H9 (cell line): ENCODE data around the gene SLAMF6. TPM values are rescaled to one million over a fixed set of nuclear protein-coding genes. Genes with fewer than 3 reads are reported as not detected.

ENCODE experiments used
- DNase-seq: peaks from one replicate; pipeline ENCODE4 v3.0.0-alpha.2; 2017
- H2AFZ ChIP-seq: one replicate; pipeline ENCODE4 v1.6.1; 2013; ENCODE audit warnings: mild to moderate bottlenecking, low read length, control low read depth, moderate library complexity
- H2AK5ac ChIP-seq: 2 replicates; pipeline ENCODE4 v1.6.1; 2013; ENCODE audit warnings: low read length, control low read depth, mixed read lengths; ENCODE audit not compliant: insufficient read length
- H2BK120ac ChIP-seq: one replicate; pipeline ENCODE4 v1.6.1; 2013; ENCODE audit warnings: low read depth, mild to moderate bottlenecking, low read length, control low read depth, inconsistent platforms; ENCODE audit not compliant: poor library complexity, severe bottlenecking
- H2BK12ac ChIP-seq: 2 replicates; pipeline ENCODE4 v1.6.1; 2013; ENCODE audit warnings: low read length, control low read depth, mixed read lengths, low read depth; ENCODE audit not compliant: insufficient read length
- H2BK15ac ChIP-seq: 2 replicates; pipeline ENCODE4 v1.6.1; 2013; ENCODE audit warnings: low read depth, low read length, control low read depth
- H2BK20ac ChIP-seq: one replicate; pipeline ENCODE4 v1.6.1; 2013; ENCODE audit warnings: low read depth, mild to moderate bottlenecking, low read length, control low read depth, inconsistent platforms; ENCODE audit not compliant: poor library complexity, severe bottlenecking
- H2BK5ac ChIP-seq: 2 replicates; pipeline ENCODE4 v1.6.1; 2013; ENCODE audit warnings: low read length, control low read depth, mixed read lengths; ENCODE audit not compliant: insufficient read length
- H3K14ac ChIP-seq: 2 replicates; pipeline ENCODE4 v1.6.1; 2013; ENCODE audit warnings: low read length, control low read depth; ENCODE audit not compliant: insufficient read depth
- H3K18ac ChIP-seq: 2 replicates; pipeline ENCODE4 v1.6.1; 2013; ENCODE audit warnings: low read depth, mild to moderate bottlenecking, mixed read lengths, low read length, control low read depth; ENCODE audit not compliant: insufficient read length
- H3K23ac ChIP-seq: 2 replicates; pipeline ENCODE4 v1.6.1; 2013; ENCODE audit warnings: low read length, control low read depth, mixed read lengths, low read depth; ENCODE audit not compliant: insufficient read length
- H3K23me2 ChIP-seq: 2 replicates; pipeline ENCODE4 v1.6.1; 2013; ENCODE audit warnings: low read depth, mild to moderate bottlenecking, mixed read lengths, low read length, control low read depth; ENCODE audit not compliant: insufficient read length, poor library complexity, severe bottlenecking
- H3K27ac ChIP-seq: 2 replicates; pipeline ENCODE4 v1.5.1; 2013; ENCODE audit warnings: low read length, control low read depth, mixed read lengths, low read depth; ENCODE audit not compliant: insufficient read length
- H3K27me3 ChIP-seq: 2 replicates; pipeline ENCODE4 v1.6.1; 2013; ENCODE audit warnings: low read length, control low read depth, inconsistent platforms; ENCODE audit not compliant: insufficient read depth
- H3K4ac ChIP-seq: 2 replicates; pipeline ENCODE4 v1.6.1; 2013; ENCODE audit warnings: low read depth, mild to moderate bottlenecking, control low read depth, inconsistent platforms, low read length, moderate library complexity
- H3K4me1 ChIP-seq: 2 replicates; pipeline ENCODE4 v1.6.1; 2013; ENCODE audit warnings: low read length, control low read depth, inconsistent platforms; ENCODE audit not compliant: insufficient read depth
- H3K4me2 ChIP-seq: 2 replicates; pipeline ENCODE4 v1.6.1; 2013; ENCODE audit warnings: low read length, control low read depth, mixed read lengths; ENCODE audit not compliant: insufficient read length, insufficient read depth
- H3K56ac ChIP-seq: 2 replicates; pipeline ENCODE4 v1.6.1; 2013; ENCODE audit warnings: low read depth, mild to moderate bottlenecking, mixed read lengths, low read length, control low read depth; ENCODE audit not compliant: insufficient read length
- H3K79me1 ChIP-seq: 2 replicates; pipeline ENCODE4 v1.6.1; 2013; ENCODE audit warnings: low read depth, mild to moderate bottlenecking, moderate library complexity, low read length, control low read depth, inconsistent platforms; ENCODE audit not compliant: insufficient read depth, poor library complexity, severe bottlenecking
- H3K79me2 ChIP-seq: 2 replicates; pipeline ENCODE4 v1.6.1; 2013; ENCODE audit warnings: low read length, control low read depth, inconsistent platforms; ENCODE audit not compliant: insufficient read depth
- H3K9ac ChIP-seq: 2 replicates; pipeline ENCODE4 v1.6.1; 2013; ENCODE audit warnings: low read length, control low read depth, mixed read lengths; ENCODE audit not compliant: insufficient read length; ENCODE audit errors: extremely low read depth
- H3K9me3 ChIP-seq: one replicate; pipeline ENCODE4 v1.6.1; 2013; ENCODE audit warnings: low read depth, low read length, inconsistent platforms; ENCODE audit not compliant: control insufficient read depth
- H3T11ph ChIP-seq: one replicate; pipeline ENCODE4 v1.6.1; 2013; ENCODE audit warnings: mild to moderate bottlenecking, low read length, control low read depth, inconsistent platforms
- H4K20me1 ChIP-seq: one replicate; pipeline ENCODE4 v1.6.1; 2013; ENCODE audit not compliant: control insufficient read depth, insufficient read length, insufficient read depth
- H4K5ac ChIP-seq: 2 replicates; pipeline ENCODE4 v1.6.1; 2013; ENCODE audit warnings: low read depth, mild to moderate bottlenecking, mixed read lengths, low read length, control low read depth; ENCODE audit not compliant: insufficient read length
- H4K8ac ChIP-seq: replicated peaks from 2 replicates; pipeline ENCODE4 v1.6.1; 2013; ENCODE audit warnings: low read length, control low read depth, mixed read lengths, low read depth; ENCODE audit not compliant: insufficient read length
- H4K91ac ChIP-seq: 2 replicates; pipeline ENCODE4 v1.6.1; 2013; ENCODE audit warnings: low read depth, mild to moderate bottlenecking, moderate library complexity, mixed read lengths, low read length, control low read depth; ENCODE audit not compliant: insufficient read length
- H3K27ac Mint-ChIP-seq, 3 experiments: 2 replicates in 2 of 3; 3 replicates in 1 of 3; pipeline ENCODE4 v1.8.0; 2020 to 2021; ENCODE audit warnings: mixed read lengths in 3 of 3, mild to moderate bottlenecking in 1 of 3, moderate library complexity in 1 of 3
- H3K27me3 Mint-ChIP-seq: 2 replicates; pipeline ENCODE4 v1.8.0; 2021; ENCODE audit warnings: low read depth, mild to moderate bottlenecking, moderate library complexity, mixed read lengths
- H3K36me3 Mint-ChIP-seq, 3 experiments: 2 replicates in 2 of 3; 3 replicates in 1 of 3; pipeline ENCODE4 v1.8.0; 2020 to 2021; ENCODE audit warnings: low read depth in 3 of 3, mixed read lengths in 3 of 3; ENCODE audit not compliant: insufficient read depth in 1 of 3
- H3K4me1 Mint-ChIP-seq, 2 experiments: 2 replicates each; pipeline ENCODE4 v1.8.0; 2020; ENCODE audit warnings: mixed read lengths in 2 of 2
- H3K4me3 Mint-ChIP-seq, 2 experiments: 2 replicates in 1 of 2; 3 replicates in 1 of 2; pipeline ENCODE4 v1.8.0; 2020 to 2021; ENCODE audit warnings: mild to moderate bottlenecking in 2 of 2, mixed read lengths in 2 of 2, moderate library complexity in 1 of 2
- H3K9me3 Mint-ChIP-seq, 2 experiments: 2 replicates in 1 of 2; 3 replicates in 1 of 2; pipeline ENCODE4 v1.8.0; 2020; ENCODE audit warnings: mild to moderate bottlenecking in 2 of 2, mixed read lengths in 2 of 2, moderate library complexity in 1 of 2
- WGBS: extraction: QIAGEN DNeasy Blood & Tissue Kit; methylation state at CpG from one replicate; pipeline ENCODE4 v1.1.7; 2013; ENCODE audit warnings: missing lambda C conversion rate, low lambda C conversion rate, mixed read lengths; ENCODE audit not compliant: insufficient read length; ENCODE audit errors: extremely low coverage; 5-methylcytosine and 5-hydroxymethylcytosine counted together
- total RNA-seq: library from RNA; stranded (reverse); gene quantifications from 2 replicates; pipeline ENCODE4 v1.2.1, GENCODE V29; 2021
- TF ChIP-seq, protein P1 (sequence below): fragments of 200-600 bp; sonication (generic); conservative IDR thresholded peaks from 3 replicates; pipeline ENCODE4 v1.8.0; 2021; ENCODE audit warnings: antibody characterized with exemption, mild to moderate bottlenecking

SLAMF6 gene
- total RNA-seq, 1 experiment from 2014 or later = not detected

DNA sequence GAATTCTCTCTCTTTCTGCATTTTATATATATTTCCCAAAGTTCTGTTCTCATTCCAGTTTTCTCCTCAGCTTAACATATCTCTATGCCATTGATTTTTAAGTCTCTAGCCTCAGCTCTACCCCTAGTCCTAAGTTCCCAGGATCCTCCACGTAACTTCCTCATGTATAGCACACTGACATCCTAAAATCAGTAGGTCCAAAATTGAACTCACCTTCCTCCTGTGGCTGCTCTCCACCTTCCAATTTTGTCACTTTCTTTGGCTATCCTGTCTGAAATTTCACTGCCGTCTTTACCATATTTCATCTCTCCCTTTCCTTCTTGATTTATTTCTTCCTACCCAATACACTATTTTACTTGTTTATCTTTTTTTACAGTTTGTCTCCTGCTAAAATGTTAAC lies 1.5 kb downstream of the SLAMF6 start:
- Histone ChIP-seq H4K8ac (no peak overlapping the region), H3K4me1 (peaks cover 5% of the 10 kb centered on the region; the same call in 1 of the 2 replicates), H3K79me2 (no peaks in the 10 kb centered on the region), H4K20me1 (no peaks in the 10 kb centered on the region), H2BK5ac (no peak overlapping the region), H3K9ac (no peak overlapping the region), H3K23ac (no peak overlapping the region), H3K56ac (no peak overlapping the region), H3K23me2 (no peaks in the 10 kb centered on the region), H2BK12ac (no peak overlapping the region), H3K14ac (no peak overlapping the region), H3K4me2 (no peak overlapping the region), H3K79me1 (no peaks in the 10 kb centered on the region), H3K27me3 (no peaks in the 10 kb centered on the region), H3K4ac (no peak overlapping the region), H3K9me3 (no peaks in the 10 kb centered on the region), H2AFZ (no peak overlapping the region), H3K18ac (no peak overlapping the region), H3K27ac (no peak overlapping the region), H2AK5ac (no peak overlapping the region), H3T11ph (no peak overlapping the region), H4K91ac (no peak overlapping the region), H4K5ac (no peak overlapping the region), H2BK15ac (no peak overlapping the region), H2BK20ac (no peak overlapping the region), H2BK120ac (no peak overlapping the region)
- TF ChIP-seq, protein P1, sequence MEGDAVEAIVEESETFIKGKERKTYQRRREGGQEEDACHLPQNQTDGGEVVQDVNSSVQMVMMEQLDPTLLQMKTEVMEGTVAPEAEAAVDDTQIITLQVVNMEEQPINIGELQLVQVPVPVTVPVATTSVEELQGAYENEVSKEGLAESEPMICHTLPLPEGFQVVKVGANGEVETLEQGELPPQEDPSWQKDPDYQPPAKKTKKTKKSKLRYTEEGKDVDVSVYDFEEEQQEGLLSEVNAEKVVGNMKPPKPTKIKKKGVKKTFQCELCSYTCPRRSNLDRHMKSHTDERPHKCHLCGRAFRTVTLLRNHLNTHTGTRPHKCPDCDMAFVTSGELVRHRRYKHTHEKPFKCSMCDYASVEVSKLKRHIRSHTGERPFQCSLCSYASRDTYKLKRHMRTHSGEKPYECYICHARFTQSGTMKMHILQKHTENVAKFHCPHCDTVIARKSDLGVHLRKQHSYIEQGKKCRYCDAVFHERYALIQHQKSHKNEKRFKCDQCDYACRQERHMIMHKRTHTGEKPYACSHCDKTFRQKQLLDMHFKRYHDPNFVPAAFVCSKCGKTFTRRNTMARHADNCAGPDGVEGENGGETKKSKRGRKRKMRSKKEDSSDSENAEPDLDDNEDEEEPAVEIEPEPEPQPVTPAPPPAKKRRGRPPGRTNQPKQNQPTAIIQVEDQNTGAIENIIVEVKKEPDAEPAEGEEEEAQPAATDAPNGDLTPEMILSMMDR = no peak
- no peaks in the 10 kb centered on the region for H3K36me3 Mint-ChIP-seq
- no CpG with 5 or more reads among the region's 2 CpGs for WGBS
- no peak overlapping the region for H3K27ac Mint-ChIP-seq
- peaks cover 10 to 14% of the 10 kb centered on the region in 2 experiments; a peak in 3 of 5 replicates for H3K9me3 Mint-ChIP-seq
- DNase-seq = no peak
- peaks cover 2% of the 10 kb centered on the region; the same call in 1 of the 2 replicates for H3K27me3 Mint-ChIP-seq
- peaks cover 25 to 29% of the 10 kb centered on the region in 2 experiments for H3K4me1 Mint-ChIP-seq
- no peak overlapping the region for H3K4me3 Mint-ChIP-seq
